ENCODE results near the gene TRIM73. TPM values are rescaled to one million over a fixed set of nuclear protein-coding genes. Genes with fewer than 3 reads are reported as not detected.
"Not testable (repeated sequence)": the region's sequence is repeated elsewhere in the genome, so short reads cannot be mapped to it uniquely, and the experiment has no call there.

The TRIM73 gene
- 10 to 100 TPM in 2 of 4 donors, 1 to 10 TPM in 2; 2.2 to 13.5 (median 9.6) TPM for polyA plus RNA-seq (ENCODE audit: insufficient read length in 4 of 4)

- not testable (repeated sequence) for DNase-seq (ENCODE audit: low read depth in 4 of 4, low spot score in 2 of 4)
These were observed at the start of gene TRIM73 for GRCh38 chr7:75395329-75395728. TSS of gene TRIM73 (plus strand) at chr7:75395629. CDS start at chr7:75398934, 3,305 bp downstream.

GRCh38 chr7:75358671-75359541 lies 36.5 kb upstream of the TRIM73 start:
- DNase-seq (ENCODE audit: low read depth in 4 of 4, low spot score in 2 of 4): peak in 1 of 4 donors; percentile 8

DNA sequence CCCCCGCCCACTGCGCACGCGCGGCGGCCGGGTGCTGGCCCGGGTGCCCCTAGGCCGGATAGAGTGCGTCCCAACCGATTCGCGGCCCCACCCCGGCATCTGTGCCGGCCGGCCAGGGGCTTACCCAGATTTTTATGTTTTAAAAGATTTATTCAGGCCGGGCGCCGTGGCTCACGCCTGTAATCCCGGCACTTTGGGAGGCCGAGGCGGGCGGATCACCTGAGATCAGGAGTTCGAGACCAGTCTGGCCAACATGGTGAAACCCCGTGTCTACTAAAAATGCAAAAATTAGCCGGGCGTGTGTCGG lies 35.9 kb upstream of the TRIM73 start:
- DNase-seq (ENCODE audit: low read depth in 4 of 4, low spot score in 2 of 4): not testable (repeated sequence)

DNA sequence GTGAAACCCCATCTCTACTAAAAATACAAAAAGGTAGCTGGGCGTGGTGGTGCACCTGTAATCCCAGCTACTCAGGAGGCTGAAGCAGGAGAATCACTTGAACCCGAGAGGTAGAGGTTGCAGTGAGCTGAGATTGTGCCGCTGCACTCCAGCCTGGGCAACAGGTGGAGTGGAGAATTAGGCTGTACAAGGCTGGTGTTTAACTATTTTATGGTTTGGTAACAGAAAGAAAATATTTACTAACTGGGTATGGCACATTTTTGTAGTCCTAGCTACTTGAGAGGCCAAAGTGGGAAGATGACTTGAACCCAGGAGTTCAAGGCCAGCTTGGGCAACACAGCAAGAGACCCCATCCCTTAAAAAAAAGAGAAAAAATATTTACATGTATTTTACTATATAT lies 31.4 kb upstream of the TRIM73 start:
- DNase-seq (ENCODE audit: low read depth in 4 of 4, low spot score in 2 of 4): not testable (repeated sequence)

DNA sequence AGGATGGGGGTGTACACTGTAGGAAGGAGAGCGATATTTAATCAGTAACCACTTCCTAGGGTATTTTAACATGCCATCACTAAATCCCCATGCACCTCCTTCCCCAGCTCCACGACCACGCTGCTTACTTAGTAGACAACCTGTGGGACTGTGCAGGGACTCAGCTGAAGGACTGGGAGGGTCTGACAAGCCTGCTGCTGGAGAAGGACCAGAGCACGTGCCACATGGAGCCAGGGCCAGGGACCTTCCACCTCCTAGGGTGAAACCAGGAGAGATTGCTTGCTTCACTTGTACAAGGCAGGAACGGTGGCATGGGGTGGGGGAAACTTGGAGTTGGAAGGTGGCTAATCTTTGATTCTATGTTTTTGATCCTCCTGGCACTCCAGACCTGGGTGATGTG lies 28.8 kb upstream of the TRIM73 start:
- not testable (repeated sequence) for DNase-seq (ENCODE audit: low read depth in 4 of 4, low spot score in 2 of 4)

- DNase-seq (ENCODE audit: low read depth in 4 of 4, low spot score in 2 of 4): not testable (repeated sequence)
These were observed 28.1 kb upstream of the TRIM73 start for GRCh38 chr7:75367313-75367712.

GRCh38 chr7:75374144-75374518 lies 21.3 kb upstream of the TRIM73 start:
- DNase-seq (ENCODE audit: low read depth in 4 of 4, low spot score in 2 of 4): not testable (repeated sequence)

DNA sequence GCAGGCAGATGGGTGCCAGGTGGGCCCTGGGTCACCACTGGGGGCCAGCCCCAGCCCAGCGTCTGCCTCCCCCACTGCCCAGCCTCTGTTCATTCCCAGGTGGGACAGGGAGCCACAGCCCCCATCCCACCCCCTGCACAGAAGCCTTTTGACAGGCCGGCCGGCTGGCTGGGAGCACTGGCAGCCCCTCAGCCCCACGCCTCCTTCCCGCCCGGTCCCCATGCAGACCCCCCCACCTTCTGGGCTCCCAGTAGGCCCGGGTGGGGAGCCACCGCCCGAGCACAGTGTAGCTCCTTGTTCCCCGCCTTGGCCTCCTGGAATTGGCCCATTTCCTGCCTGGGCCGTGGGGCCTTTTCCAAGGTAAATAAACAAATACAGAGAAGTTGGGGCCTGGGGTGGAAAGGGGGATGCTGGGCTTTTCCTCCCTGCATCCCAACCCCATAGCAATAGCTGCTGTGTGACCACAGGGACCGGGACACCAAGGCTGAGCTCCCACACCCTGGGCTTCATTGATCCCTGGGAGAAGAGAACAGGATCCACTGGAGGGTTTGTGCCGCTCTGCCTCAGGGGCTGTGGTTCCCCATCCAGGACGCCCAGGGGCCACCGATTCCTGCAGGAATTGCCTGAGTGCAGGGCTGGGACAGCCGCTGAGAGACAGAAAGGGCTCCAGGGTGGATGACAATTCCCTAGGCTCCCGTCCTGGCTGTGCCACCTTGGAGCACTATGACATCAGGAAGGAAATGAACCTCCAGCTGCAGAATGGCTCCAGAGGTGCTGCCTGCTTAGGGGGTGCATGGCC lies 20.7 kb upstream of the TRIM73 start:
- DNase-seq (ENCODE audit: low read depth in 4 of 4, low spot score in 2 of 4): not testable (repeated sequence)

GRCh38 chr7:75393194-75393593 lies 2.2 kb upstream of the TRIM73 start:
- not testable (repeated sequence) for DNase-seq (ENCODE audit: low read depth in 4 of 4, low spot score in 2 of 4)

DNA sequence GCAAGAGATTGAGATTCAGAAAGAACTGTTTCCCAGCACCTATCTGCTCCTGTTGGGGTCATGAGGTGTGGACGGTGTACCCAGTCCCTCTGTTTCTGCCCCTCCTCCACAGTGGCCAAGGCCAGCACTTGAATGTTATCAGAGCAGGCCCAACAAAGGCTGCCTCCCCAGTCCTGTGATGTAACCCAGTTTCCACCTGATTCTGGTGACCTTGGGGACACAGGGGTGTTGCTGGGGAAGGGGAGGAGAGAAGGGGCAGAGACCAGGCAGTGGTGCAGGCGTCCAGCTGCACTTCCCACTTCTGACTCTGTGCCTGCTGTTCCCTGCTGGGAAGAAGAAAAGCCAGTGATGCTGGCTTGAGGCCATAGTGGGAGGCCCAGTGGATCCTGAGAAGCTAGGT lies 2.4 kb downstream of the TRIM73 start:
- not testable (repeated sequence) for DNase-seq (ENCODE audit: low read depth in 4 of 4, low spot score in 2 of 4)

DNA sequence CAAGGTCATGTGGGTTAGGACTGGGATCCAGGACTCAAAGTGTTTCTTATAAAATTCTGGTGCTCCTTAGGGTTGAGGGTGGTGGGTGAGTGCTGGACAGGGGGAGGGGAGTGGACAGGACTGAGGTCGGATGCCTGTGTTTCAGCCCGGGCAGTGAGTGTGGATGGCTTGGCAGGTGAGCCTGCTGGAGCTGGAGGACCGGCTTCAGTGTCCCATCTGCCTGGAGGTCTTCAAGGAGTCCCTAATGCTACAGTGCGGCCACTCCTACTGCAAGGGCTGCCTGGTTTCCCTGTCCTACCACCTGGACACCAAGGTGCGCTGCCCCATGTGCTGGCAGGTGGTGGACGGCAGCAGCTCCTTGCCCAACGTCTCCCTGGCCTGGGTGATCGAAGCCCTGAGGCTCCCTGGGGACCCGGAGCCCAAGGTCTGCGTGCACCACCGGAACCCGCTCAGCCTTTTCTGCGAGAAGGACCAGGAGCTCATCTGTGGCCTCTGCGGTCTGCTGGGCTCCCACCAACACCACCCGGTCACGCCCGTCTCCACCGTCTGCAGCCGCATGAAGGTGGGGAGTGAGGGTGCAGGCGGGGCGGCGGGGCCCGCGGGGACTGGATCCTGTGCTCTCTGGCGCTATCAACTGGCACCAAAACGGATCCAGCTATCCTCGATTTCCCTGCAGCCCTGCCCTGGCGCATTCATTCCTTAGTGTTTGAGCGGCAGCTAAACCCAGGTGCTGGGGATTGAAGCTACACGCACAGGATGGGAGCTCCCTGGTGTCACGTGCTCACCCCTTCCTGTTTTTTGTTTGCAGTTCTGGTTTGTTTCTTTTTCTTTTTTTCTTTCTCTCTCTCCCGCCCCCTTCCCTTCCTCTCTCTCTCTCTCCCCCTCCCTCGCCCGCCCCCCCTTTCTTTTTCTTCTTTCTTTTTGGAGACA lies 3.6 kb downstream of the TRIM73 start:
- DNase-seq (ENCODE audit: low read depth in 4 of 4, low spot score in 2 of 4): not testable (repeated sequence)

- not testable (repeated sequence) for DNase-seq (ENCODE audit: low read depth in 4 of 4, low spot score in 2 of 4)
These were observed 5.1 kb downstream of the TRIM73 start for GRCh38 chr7:75400575-75400974.

DNA sequence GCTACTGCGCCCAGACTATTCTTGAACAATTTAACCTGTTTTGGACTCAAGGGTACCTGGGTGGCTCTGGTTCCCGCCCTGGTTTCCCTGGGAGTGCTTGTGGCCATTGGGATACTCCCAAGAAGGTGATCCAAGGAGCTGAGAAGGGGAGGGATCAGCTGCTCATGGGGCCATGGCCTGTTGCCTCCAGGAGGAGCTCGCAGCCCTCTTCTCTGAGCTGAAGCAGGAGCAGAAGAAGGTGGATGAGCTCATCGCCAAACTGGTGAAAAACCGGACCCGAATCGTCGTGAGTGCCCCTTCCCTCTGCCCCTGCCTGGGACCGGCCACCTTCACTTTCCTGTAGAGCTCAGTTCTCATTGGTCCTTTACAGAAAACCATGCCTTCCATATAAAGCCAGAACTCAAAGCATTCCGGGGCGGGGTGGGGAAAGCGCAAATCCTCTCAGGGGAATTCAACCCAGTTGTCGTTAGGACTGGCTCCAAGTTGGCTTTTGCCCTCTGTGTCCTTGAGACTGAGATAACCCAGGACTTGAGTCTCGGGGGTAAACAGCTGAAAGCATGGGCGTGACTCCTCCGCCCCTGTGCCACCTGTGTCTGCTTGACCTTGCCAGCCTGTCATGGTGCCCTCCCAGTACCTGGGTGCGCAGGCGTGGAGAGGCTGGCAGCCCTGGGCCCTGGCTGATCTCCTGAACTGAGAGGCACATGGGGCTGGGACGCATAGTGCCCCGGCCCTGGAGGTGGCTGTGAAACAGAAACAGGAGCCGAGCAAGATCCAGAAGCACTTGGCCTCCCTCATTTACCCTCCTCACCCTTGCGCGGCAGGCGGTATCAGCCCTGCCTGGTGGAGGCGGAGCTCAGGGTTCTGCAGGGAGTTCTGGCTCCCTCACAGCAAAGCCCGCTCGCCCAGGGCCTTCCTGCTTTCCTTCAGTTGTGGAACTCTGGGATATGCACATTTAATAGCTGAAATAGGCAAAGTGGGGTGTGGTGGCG lies 8.3 kb downstream of the TRIM73 start:
- DNase-seq (ENCODE audit: low read depth in 4 of 4, low spot score in 2 of 4): not testable (repeated sequence)

GRCh38 chr7:75404663-75405062 lies 9.2 kb downstream of the TRIM73 start:
- DNase-seq (ENCODE audit: low read depth in 4 of 4, low spot score in 2 of 4): not testable (repeated sequence)

- not testable (repeated sequence) for DNase-seq (ENCODE audit: low read depth in 4 of 4, low spot score in 2 of 4)
These were observed 14.7 kb downstream of the TRIM73 start for GRCh38 chr7:75409880-75410822.

- not testable (repeated sequence) for DNase-seq (ENCODE audit: low read depth in 4 of 4, low spot score in 2 of 4)
These were observed 15.4 kb downstream of the TRIM73 start for GRCh38 chr7:75410823-75411173.

DNA sequence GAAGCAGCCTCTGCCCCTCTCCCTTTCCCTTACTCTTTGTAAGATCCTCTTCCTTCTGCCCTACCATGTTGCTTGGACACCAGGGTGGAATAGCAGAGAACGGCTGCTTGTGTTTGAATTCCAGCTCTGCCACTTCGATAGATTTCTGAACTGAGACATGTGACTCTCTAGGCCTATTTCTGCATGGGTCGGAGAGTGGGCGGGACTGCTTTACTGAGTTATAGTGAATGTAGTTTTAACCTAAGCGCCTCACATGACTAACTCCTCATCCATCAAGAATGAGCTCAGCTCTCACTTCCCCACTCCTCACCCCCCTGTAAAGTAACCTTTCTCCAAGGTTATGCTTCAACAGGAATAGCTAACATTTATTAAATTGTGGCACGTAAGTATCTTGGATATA lies 18.8 kb downstream of the TRIM73 start:
- DNase-seq (ENCODE audit: low read depth in 4 of 4, low spot score in 2 of 4): not testable (repeated sequence)
